Measurements from ENCODE around the gene FBXO44.

The FBXO44 gene

GRCh38 chr1:11653101-11653860, 1.4 kb upstream of the FBXO44 start:
- no peak overlapping the region for H3K27ac ChIP-seq
- no peak overlapping the region for H3K4me3 ChIP-seq (ENCODE audit: low read depth, low read length)
- H3K27me3 ChIP-seq (replicated peaks), result peaks cover 15% of the 10 kb centered on the region
- H3K36me3 ChIP-seq (replicated peaks), result no peaks in the 10 kb centered on the region
- in situ Hi-C loops (cut with HindIII; ENCODE audit: low pct_ligation_motif_present, low sequenced_read_pairs), result no loop called here
- no peak for DNase-seq
- TF ChIP-seq CTCF (IDR thresholded peaks at IDR 0.05; ENCODE audit: low read depth, low read length, missing control alignments), result no peak

DNA sequence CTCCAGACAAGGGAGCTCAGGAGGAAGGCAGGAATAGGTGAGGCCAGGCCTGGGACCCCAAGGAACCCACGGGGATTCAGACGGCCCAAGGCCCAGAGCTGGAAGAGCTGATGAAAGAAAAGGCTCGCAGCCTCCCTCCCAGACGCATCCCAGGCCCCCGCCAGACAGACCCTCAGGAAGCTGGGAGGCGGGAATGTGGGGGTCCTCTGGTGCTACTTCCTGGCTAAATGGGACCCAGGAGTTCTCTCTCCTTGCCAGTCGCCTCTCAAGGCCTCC, 878 bp upstream of the FBXO44 start:
- H3K27ac ChIP-seq, result no peak overlapping the region
- in situ Hi-C loops (cut with HindIII; ENCODE audit: low pct_ligation_motif_present, low sequenced_read_pairs), result no loop called here
- peak overlapping the region; percentile 62 for H3K4me3 ChIP-seq (ENCODE audit: low read depth, low read length)

DNA sequence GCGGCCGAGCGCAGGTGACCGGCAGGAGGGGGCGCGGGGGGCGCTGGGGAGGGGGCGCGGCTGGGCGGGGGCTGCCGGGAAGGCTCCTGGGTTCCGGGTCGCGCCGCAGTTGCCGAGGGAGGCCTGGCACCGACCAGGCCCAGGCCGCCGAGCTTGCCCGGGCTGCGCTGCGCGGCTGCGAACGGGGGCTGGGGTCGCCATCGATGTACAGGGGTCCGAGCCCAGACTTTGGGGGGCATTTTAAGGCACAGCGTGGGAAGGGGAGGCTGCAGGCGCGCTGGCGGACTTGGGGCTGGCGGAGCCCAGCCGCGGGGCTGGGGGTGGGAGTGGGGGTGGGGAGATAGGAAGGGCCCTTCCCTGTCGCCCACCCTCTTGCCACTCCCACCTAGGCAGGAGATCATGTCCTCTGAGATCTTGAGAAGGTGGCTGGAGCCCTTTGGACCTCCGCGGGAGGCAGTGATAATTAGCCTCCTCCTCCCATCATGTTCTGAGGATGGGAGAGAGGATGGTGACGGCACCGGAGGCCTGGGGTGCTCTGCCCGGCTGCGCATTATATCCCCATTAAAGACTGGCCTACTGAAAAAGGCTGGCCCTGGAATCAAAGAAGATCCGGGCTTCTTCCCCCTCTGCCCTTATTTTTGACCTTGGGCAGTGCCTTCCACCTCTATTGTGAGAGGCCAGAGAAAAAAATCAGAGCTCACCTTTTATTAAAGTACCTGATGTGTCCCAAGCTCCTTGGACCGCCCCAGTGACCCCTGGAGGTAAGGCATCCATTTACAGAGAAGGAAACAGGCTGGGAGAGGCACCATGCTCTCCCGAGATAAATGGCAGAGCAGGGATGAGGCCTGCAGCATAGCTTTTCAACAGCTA, 497 bp downstream of the FBXO44 start:
- TF ChIP-seq CTCF (IDR thresholded peaks at IDR 0.05; ENCODE audit: low read depth, low read length, missing control alignments), result no peak
- in situ Hi-C loops (cut with HindIII; ENCODE audit: low pct_ligation_motif_present, low sequenced_read_pairs), result no loop called here
- Histone ChIP-seq H3K27ac (no peak overlapping the region), H3K36me3 (replicated peaks) (no peaks in the 10 kb centered on the region), H3K4me3 (ENCODE audit: low read depth, low read length) (peak overlapping the region; percentile 62), H3K27me3 (replicated peaks) (peaks cover under 1% of the 10 kb centered on the region)
- DNase-seq, result no peak

More for the DNA sequence above, 878 bp upstream of the FBXO44 start:
- no peak for DNase-seq
- Histone ChIP-seq H3K27me3 (replicated peaks) (peaks cover 11% of the 10 kb centered on the region), H3K36me3 (replicated peaks) (no peaks in the 10 kb centered on the region)
- no peak for TF ChIP-seq CTCF (IDR thresholded peaks at IDR 0.05; ENCODE audit: low read depth, low read length, missing control alignments)

DNA sequence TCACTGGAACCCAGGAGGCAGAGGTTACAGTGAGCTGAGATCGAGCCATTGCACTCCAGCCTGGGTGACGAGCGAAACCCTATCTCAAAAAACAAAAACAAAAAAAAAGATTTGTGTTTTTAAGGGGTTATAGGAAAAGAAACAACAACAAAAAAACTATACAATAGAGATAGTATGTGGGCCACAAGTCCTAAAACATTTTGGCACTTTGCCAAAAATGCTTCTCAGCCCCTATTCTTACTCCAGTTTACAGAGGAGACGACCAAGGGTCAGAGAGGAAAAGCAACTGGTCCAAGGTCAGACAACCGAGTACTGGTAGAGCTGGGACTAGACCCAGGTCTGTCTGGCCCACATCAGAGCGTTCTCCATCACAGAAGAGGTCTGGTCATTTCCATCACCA, 3.0 kb downstream of the FBXO44 start:
- in situ Hi-C loops (cut with HindIII; ENCODE audit: low pct_ligation_motif_present, low sequenced_read_pairs), result no loop called here
- H3K27ac ChIP-seq, result no peak overlapping the region
- no peak overlapping the region for H3K4me3 ChIP-seq (ENCODE audit: low read depth, low read length)
- TF ChIP-seq CTCF (IDR thresholded peaks at IDR 0.05; ENCODE audit: low read depth, low read length, missing control alignments), result no peak
- DNase-seq, result no peak
- H3K36me3 ChIP-seq (replicated peaks), result no peaks in the 10 kb centered on the region
- H3K27me3 ChIP-seq (replicated peaks), result no peaks in the 10 kb centered on the region

DNA sequence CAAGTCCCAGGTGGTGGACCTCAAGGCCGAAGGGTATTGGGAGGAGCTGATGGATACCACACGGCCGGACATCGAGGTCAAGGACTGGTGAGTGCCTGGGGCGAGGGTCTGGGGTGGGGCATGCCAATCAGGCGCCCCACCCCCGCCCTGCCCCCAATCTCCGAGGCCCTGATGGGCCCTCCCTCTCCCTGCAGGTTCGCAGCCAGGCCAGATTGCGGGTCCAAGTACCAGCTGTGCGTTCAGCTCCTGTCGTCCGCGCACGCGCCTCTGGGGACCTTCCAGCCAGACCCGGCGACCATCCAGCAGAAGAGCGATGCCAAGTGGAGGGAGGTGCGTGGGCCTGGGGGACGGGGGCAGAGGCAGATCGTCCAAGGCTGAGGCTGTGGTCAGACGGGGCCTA, 3.9 kb downstream of the FBXO44 start:
- in situ Hi-C loops (cut with HindIII; ENCODE audit: low pct_ligation_motif_present, low sequenced_read_pairs), result no loop called here
- Histone ChIP-seq H3K27ac (no peak overlapping the region), H3K36me3 (replicated peaks) (no peaks in the 10 kb centered on the region), H3K4me3 (ENCODE audit: low read depth, low read length) (no peak overlapping the region), H3K27me3 (replicated peaks) (no peaks in the 10 kb centered on the region)
- TF ChIP-seq CTCF (IDR thresholded peaks at IDR 0.05; ENCODE audit: low read depth, low read length, missing control alignments), result no peak
- no peak for DNase-seq

All from brain microvascular endothelial cell (primary cell).